ENCODE results near the gene CCDC93.

DNA sequence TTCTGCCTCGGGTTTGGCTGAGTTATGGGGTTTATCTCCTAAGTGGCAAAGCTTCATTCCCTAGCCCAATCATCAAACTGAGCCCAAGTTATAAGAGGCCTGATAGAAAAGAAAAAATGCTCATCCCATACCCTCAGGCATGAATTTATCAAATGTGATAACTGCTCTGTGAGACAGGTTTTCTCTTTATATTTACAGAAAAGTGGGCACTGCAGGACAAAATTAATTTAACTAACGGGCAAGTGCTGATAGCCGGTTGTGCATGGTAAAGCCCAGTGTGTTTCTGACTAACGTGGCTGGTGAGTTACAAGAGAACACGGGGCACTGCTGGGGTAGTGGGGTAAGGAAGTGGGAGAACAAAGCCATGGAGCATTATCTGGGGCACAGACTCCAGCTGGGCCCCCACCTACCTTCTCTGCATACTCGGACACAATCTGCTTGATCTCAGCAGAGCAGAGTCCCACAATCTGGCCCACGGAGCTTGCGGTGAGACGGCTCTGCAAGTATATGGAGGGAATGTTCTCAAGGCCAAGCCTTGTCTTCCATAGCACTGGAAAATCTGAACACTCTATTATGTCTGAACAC is 40.3 kb downstream of the CCDC93 start:
- TF ChIP-seq SUZ12 (IDR thresholded peaks at IDR 0.05; ENCODE audit: unreplicated experiment) (no peak), NFIC (IDR thresholded peaks at IDR 0.05; ENCODE audit: low read depth, low read length) (no peak), MYB (IDR thresholded peaks at IDR 0.05; ENCODE audit: borderline replicate concordance, low read depth, low read length) (no peak), SPI1 (IDR thresholded peaks at IDR 0.05; ENCODE audit: borderline replicate concordance, insufficient read depth, low read depth, low read length) (no peak)
- TF ChIP-seq, protein P1, sequence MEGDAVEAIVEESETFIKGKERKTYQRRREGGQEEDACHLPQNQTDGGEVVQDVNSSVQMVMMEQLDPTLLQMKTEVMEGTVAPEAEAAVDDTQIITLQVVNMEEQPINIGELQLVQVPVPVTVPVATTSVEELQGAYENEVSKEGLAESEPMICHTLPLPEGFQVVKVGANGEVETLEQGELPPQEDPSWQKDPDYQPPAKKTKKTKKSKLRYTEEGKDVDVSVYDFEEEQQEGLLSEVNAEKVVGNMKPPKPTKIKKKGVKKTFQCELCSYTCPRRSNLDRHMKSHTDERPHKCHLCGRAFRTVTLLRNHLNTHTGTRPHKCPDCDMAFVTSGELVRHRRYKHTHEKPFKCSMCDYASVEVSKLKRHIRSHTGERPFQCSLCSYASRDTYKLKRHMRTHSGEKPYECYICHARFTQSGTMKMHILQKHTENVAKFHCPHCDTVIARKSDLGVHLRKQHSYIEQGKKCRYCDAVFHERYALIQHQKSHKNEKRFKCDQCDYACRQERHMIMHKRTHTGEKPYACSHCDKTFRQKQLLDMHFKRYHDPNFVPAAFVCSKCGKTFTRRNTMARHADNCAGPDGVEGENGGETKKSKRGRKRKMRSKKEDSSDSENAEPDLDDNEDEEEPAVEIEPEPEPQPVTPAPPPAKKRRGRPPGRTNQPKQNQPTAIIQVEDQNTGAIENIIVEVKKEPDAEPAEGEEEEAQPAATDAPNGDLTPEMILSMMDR (IDR thresholded peaks at IDR 0.05 in 2 of 3, conservative IDR thresholded peaks at IDR 0.05 in 1 of 3; ENCODE audit: control insufficient read depth in 2 of 3, extremely low read depth in 1 of 3, insufficient read depth in 1 of 3, low read depth in 3 of 3, low read length in 3 of 3), result no peak
- TF ChIP-seq, protein P2, sequence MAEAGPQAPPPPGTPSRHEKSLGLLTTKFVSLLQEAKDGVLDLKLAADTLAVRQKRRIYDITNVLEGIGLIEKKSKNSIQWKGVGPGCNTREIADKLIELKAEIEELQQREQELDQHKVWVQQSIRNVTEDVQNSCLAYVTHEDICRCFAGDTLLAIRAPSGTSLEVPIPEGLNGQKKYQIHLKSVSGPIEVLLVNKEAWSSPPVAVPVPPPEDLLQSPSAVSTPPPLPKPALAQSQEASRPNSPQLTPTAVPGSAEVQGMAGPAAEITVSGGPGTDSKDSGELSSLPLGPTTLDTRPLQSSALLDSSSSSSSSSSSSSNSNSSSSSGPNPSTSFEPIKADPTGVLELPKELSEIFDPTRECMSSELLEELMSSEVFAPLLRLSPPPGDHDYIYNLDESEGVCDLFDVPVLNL (IDR thresholded peaks at IDR 0.05; ENCODE audit: low read depth, low read length), result no peak
- TF ChIP-seq, protein P3, sequence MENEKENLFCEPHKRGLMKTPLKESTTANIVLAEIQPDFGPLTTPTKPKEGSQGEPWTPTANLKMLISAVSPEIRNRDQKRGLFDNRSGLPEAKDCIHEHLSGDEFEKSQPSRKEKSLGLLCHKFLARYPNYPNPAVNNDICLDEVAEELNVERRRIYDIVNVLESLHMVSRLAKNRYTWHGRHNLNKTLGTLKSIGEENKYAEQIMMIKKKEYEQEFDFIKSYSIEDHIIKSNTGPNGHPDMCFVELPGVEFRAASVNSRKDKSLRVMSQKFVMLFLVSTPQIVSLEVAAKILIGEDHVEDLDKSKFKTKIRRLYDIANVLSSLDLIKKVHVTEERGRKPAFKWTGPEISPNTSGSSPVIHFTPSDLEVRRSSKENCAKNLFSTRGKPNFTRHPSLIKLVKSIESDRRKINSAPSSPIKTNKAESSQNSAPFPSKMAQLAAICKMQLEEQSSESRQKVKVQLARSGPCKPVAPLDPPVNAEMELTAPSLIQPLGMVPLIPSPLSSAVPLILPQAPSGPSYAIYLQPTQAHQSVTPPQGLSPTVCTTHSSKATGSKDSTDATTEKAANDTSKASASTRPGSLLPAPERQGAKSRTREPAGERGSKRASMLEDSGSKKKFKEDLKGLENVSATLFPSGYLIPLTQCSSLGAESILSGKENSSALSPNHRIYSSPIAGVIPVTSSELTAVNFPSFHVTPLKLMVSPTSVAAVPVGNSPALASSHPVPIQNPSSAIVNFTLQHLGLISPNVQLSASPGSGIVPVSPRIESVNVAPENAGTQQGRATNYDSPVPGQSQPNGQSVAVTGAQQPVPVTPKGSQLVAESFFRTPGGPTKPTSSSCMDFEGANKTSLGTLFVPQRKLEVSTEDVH (IDR thresholded peaks at IDR 0.05; ENCODE audit: low read depth, partially characterized antibody), result no peak

Measured in GM12878 (cell line).